Activated CD4-positive, alpha-beta T cell treated with anti-CD3 and anti-CD28 coated beads, Interleukin-2, Interleukin-6, amounts not matched to agents 100 ng/mL and 50 ng/mL, durations not matched to agents 16 hours and 8 hours (primary cell): ENCODE results near the gene DNMT3L.
A peak's percentile ranks its signal among the peaks of the same experiment; 100 is the strongest.

Experiments
- DNase-seq: peaks from one replicate; pipeline ENCODE4 v3.0.0-alpha.2; 2020

Gene DNMT3L

DNA sequence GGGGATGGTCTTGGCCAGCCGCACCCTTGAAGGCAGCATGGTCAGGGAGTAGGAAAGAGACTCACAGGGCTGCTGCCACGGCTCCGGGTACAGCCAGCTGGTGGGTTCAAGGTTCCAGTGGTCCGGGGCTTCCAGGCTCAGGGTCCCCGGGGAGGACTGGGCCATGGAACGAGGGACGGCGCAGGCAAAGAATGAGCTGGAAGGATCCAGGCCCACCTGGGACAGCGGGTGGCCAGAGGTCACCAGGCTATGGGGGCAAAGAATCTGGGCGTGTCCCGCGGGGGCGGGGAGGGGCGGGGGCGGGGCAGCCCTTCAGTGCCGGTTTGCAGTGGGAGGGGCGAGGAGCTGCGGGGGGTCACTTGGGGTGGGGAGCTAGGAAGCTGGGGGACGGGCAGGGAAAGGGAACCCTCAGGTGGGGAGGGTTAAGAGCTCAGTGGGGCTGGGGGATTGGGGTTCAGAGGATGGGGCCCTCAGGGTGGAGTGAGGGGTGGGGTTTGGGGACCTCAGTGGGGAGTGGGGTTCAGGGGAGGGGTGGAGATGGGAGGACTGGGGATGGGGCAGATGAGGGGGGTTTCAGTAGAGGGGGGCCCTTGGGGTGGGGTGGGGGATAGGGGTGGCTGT is at the start of gene DNMT3L:
Gene DNMT3L, minus strand, starts transcription at position 223 of the 621 bp plus-strand sequence. CDS start 638 bp downstream, outside the sequence.
- DNase-seq, result no peak

DNA sequence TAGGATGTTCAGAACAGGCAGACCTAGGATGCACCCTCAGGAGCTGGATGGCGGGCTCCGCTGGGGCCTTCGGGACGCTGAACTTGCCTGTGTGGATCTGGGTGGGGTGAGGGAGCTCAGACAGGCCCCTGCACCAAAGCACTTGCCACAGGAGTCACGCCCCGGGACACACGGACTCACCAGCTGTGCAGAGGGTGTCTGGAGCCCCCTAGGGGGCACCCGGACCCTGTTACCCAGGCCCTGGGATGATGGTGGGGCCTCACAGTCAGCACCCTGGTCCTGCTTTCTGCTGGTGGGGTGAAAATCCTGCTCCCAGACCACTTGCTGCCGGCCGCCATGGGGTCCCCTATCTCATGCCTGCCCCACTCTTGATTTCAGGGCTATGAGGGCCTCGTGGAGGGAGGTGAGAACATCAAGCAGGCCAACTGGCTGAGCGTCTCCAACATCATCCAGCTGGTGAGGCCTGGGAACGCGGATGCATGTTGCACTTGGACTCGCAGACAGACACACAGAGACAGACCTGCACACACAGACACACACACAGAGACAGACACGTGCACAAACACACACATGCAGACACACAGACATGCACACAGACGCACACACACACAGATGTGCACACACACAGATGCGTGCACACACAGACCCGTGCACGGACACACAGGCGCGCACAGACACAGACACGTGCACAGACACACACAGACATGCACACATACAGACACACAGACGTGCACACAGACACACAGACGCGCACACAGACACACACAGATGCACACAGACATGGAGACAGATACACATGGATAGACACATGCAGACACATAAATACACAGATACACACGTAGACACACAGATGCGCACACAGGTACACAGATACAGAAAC is 49.2 kb upstream of the DNMT3L start:
- no peak for DNase-seq

DNA sequence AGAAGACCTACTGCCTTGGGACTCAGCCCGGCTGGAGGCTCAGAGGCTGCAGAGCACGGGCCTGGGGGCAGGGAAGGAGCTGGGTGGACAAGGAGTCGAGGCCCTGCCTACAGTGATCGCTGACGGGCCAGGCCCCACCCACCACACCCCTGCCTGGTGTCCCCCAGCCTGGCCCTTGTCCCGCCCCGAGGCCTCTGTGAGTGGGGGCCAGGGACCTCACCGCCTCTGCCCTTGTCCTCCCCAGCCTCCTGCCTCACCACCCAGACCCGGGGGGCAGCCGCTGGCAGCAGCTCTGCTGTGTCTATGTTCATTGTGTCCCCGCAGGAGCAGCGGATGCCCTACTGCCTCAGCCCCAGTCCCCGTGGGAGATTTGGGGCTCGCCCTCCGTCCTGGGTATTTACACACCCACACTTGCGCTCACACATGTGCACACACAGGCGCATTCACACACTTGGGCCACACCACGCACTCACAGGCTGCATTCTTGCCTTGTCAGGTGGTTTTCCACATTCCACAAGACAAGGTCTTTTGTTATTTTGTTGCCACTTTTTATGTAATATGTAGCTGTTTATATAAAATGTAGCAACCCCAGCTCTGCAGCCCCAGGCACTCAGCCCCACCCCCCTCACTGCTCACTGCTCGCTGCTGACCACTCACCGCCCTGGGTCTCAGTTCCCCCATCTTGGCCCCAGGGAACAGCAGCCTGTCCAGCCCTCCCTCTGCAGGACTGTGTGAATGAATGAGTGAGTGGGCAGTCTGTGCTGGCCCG is 45.4 kb upstream of the DNMT3L start:
- DNase-seq, result no peak

DNA sequence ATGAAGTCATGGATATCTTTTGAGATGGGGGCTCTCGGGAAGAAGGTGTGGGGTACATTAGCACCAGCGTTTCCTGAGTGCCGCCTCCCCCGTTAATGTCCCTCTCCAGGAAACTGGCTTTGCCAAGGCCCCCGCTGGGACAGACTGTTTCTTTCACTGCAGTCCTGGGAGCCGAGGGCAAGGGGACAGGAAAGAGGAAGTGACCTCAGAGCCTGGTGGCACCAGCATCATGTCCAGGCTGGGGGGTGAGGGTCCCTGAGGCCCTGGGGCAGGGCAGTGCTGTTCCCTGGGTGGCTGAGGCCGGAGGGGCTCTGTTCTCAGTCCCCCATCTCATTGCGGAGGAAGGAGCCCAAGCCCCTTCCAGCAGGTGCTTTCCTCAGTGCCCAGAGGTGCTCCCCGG is 44.0 kb upstream of the DNMT3L start:
- no peak for DNase-seq

DNA sequence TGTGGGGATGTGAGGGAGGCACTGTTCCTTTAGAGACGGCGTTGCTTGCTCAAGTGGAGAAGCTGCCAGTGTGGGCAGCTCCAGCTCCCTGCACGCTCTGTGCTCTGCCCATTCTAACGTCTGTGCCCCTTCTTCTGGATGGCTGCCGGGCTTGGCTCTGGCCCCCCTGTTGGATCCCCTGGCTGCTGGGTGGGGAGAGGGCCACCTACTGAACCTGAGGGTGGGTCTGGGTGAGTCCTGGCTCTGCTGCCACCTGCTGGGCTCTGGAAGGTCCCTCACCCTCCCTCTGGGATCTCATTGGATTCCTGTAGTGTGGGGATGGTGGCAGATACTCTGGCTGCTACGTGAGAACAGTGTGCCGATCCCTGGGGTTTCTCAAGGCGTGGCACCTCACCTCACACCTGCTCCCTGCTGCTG is 43.2 kb upstream of the DNMT3L start:
- DNase-seq, result peak; percentile 51

DNA sequence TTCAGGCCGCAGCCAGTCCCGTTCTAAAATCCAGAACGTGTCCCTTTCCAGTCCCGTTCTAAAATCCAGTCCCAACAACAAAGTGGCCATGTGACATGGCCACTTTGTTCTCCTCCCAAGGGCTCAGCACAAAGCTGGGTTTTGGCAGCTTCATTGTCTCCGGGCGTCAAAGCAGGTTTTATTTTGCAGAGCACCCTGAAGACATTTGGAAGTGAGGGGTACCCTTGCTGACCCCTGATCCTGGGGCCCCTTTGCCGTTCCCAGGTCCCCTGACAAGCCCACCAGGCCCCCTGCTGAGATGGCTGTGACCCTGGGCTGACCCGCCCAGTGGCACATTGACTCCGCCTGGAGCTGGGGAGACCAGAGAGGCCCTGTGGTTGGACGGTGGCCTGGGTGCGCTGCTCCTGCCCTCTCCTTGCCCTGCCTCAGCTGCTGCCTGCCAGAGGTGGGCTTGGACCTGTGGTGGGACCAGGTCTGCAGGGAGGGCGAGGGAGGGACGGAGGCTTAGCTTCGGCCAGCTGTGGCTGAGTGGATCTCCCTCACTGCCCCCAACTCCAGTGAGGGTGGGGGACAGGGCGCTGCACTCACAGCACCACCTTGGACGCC is 42.4 kb upstream of the DNMT3L start:
- DNase-seq, result no peak

DNA sequence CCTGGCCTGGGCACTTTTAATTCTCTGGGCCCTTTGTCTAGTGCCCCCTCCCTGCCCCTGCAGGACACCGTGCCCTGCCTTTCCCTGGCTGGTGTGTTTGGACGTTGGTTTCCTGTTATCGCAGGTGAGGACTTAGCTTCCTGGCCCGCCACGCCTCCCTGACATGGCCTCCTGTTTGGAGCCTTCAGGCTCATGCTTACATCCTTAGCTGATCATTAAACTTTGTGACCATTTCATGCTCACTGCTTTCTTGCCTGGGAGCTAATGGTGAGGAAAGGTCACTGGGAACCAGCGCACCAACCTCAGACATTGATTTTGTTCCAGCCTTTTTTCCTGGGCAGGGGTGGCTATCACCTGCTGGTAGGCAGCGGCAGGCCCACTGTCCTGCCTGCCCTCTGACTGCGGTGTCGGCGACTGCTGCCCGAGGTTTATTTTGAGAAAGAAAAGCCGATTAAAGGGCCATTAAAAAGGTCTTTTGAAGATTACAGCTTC is 41.8 kb upstream of the DNMT3L start:
- no peak for DNase-seq

DNA sequence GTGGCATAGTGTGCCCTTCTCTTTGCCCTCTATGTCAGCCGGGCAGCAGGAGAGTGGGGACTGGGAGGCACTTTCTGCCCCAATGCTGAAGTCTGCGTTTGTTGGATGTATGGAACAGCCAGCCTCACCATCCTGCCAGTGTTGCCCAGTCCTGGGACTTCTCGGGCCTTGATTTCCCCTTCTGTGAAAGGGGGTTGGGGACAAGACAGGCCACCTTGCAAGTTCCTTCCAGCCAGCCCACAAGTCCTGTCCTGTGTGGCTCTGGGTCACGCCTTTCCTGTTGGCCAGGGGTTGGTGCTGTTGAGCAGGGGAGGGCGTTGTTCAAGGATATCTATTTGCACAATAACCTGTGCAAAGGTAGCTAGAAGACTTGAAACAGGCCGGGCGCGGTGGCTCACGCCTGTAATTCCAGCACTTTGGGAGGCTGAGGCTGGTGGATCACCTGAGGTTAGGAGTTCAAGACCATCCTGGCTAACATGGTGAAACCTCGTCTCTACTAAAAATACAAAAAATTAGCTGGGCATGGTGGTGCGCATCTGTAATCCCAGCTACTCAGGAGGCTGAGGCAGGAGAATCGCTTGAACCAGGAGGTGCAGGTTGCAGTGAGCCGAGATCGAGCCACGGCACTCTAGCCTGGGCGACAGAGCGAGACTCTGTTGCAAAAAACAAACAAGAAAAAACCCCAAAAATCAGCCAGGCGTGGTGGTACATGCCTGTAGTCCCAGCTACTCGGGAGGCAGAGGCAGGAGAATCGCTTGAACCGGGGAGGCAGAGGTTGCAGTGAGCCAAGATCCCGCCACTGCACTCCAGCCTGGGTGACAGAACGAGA is 41.1 kb upstream of the DNMT3L start:
- DNase-seq, result peak; percentile 24

DNA sequence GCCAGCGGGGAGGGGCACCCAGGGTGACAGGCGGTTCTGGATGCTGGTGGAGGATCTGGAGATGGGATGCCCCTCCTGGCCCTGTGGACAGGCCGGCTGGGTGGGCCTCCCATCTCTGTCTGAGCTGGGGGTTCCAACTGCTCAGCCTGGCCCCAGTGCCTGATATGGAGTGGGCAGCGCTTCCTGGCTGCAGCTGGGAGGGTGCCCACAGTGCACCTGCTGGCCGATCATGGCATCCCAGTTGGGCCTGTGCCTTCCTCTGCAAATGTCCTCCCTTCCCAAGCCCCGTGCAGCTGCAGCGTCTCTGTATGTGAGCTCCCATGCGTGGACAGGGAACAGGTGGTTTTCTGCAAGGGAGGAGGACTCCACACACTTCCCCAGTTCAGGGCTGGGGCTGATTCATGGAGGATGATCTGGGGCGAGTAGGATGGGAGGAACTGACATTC is 40.3 kb upstream of the DNMT3L start:
- DNase-seq, result no peak

DNA sequence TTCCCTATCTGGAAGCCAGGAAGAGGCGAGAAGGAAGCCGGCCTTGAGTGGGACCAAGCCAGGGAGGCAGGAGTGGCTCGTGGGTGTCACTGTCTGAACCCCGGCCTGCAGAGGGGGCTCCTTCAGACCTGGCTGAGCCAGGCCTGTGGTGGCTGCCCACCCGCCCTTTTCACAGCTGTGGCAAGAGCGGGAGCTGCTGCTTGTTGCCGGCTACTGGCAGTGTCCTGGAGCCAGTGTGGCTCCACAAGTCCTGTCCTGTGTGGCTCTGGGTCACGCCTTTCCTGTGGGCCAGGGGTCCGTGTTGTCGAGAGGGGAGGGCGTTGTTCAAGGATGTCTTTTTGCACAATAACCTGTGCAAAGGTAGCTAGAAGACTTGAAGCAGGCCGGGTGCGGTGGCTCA is 39.4 kb upstream of the DNMT3L start:
- DNase-seq, result no peak

DNA sequence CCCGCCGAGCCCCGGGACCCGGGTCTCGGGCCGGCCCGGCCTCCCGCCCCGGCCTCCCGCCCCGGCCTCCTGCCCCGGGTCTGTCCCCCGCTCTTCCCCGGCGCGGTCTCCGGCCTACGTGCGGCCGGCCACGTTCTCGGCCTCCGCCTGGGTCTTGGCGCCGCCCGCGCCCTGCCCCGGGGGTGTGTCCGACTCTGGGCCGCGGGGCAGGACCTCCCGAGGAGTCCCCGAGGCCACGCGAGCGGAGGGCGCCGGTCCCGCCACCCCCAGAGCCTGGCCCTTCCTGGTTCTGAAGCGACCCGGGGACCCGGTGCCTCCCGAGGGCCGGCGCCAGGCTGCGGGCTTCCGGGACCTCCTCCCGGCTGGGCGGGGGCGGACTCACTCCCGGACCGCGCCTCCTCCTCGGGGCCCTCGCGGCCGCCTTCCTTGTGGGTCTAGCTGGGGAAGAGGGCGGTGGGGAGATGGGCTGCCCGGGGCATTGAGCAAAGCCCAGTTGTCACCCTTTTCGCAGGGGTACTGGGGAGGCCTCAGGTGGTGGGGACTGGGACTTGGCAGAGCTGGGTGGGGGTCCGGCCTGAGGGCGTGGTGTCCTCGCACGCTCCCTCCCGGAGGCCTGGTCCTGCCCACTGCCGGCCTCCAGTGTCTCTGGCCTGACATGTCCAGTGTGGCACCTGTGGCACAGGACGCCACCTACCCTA is 38.7 kb upstream of the DNMT3L start:
- peak; percentile 74 for DNase-seq

DNA sequence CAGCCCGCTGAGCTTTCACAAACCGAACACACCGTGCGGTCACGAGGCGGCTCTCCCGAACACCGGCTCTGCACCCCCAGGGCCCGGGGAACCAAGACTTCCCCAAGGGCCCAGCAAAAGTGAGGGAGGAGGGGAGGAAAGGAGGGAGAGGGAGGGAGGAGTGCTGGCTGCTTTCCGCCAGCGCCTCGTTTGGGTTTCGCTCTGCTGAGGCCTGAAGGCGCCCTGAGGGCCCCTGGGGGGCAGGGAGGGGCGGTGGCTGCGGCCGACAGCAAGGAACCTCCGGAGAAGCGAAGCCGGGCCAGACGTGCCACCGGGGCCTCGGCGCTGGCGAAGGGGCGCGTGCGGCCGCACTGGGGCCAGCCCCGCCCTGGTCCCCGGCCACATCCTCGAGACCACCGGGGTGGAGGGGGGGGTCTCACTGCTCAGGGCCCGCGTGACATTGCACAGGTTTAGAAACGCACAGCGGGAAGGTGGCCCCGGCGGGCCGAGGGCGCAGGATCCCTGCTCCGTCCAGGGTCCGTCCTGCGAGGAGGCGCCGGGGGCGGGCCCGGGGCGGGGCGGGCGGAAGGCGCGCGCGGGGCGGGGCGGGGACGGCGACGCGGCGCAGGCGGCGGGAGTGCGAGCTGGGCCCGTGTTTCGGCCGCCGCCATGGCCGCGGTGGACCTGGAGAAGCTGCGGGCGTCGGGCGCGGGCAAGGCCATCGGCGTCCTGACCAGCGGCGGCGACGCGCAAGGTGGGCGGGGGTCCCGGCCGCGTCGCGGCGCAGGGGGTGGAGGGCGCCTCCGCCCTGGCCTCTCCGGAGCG is 38.0 kb upstream of the DNMT3L start, which contains the start of gene PFKL:
Gene PFKL, plus strand, starts transcription at position 596 of the 804 bp plus-strand sequence. Its CDS starts 53 bp downstream, at position 649.
- DNase-seq, result peak; percentile 78

DNA sequence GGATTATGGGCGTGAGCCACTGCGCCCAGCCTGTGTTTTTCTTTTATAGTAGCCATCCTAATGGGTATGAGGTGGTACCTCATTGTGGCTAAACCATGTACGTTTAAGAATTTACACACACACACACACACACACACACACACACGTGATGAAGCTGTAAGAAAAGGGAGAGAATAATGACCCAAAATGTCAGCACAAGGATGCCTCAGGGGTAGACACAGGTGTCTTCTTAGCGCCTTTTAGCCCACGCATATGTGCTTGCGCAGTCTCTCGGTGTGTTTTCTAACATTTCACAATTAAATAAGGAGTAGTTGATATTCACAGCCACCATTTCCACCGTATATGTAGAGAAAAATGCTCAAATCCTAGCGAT is 37.4 kb upstream of the DNMT3L start:
- peak; percentile 14 for DNase-seq

DNA sequence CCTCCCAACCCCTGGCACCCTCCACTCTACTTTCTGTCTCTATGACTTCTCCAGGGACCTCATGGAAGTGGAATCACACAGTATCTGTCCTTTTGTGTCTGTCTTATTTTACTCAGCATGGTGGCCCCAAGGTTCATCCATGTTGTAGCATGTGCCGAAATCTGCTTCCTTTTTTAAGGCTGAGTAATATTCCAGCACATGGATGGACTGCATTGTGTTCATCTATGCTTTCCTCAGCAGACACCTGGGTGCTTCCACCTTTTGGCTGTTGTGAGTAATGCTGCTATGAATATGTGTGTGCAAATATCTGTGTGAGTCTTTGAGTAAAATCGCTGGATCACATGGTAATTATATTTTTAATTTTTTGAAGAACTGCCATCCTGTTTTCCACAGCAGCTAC is 36.6 kb upstream of the DNMT3L start:
- peak; percentile 26 for DNase-seq

DNA sequence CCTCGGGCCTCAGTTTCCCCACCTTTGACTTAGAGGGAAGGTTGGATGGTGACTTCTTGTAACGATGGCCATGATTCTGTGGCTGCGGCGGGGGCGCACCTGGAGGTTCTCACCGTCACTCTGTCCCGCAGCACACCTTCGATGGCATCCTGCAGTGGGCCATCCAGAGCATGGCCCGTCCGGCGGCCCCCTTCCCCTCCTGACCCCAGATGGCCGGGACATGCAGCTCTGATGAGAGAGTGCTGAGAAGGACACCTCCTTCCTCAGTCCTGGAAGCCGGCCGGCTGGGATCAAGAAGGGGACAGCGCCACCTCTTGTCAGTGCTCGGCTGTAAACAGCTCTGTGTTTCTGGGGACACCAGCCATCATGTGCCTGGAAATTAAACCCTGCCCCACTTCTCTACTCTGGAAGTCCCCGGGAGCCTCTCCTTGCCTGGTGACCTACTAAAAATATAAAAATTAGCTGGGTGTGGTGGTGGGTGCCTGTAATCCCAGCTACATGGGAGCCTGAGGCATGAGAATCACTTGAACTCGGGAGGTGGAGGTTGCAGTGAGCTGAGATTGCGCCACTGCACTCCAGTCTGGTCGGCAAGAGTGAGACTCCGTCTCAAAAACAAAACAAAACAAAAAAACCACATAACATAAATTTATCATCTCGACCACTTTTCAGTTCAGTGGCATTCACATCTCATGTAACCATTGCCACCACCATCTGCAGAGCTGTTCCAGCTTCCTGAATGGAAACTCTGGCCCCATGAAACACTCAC is 36.0 kb upstream of the DNMT3L start:
- peak; percentile 82 for DNase-seq

DNA sequence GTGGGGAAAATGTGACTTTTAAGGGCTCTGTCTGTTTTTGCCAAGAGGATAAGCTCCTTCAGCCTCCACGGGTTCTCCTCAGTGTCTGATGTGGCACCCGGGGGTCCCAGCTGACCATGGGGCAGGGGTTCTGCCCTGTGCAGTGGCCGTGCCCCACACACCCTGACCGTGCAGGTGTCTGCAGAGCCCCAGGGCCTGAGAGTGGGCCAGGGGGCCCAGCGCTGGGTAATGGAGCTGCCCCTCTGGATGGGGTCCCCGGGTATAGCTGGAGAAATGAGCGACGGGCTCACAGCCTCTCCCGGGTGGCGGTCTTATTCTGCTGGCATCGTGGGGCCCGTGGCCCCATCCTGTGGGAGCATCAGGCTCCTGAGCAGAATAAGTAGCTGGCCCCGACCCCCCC is 35.2 kb upstream of the DNMT3L start:
- DNase-seq, result no peak

DNA sequence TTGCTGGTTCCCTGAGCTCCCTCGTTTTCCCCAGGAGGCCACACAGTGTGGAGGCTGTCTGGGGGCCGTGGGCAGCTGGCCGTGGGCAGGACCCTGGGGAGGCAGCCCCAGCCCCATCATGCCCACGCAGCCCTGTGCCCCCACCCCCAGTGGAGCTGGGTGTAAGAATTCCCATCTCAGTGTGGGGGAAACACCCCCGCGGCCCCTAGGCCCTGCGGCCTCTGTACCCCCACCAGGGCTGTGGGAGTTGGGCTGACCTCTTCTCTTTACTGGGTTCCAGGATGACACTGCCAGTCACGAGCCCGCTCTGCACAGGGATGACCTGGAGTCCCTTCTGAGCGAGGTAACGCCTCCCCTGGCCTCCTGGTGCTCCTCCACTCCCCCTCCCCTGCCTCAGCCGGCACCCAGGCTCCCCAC is 34.4 kb upstream of the DNMT3L start:
- no peak for DNase-seq

DNA sequence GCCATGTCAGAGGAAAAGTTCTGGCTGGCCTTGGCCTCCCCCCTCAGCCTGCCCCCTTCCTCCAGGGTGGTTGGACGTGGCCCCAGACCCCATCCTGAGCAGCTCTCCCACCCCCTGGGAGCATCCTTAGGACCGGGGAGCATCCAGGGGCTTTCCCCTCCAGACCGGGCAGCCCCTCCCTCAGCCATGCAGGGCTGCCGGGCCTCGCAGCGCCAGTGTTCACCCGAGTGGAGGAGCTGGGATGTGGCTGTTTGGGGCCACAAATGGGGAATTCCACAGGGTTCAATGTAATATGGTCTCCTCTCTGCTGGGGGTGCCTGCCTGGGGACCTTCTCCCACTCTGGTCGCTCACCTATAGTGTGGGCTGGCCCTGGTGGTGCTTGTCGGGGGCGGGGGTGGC is 33.9 kb upstream of the DNMT3L start:
- no peak for DNase-seq

DNA sequence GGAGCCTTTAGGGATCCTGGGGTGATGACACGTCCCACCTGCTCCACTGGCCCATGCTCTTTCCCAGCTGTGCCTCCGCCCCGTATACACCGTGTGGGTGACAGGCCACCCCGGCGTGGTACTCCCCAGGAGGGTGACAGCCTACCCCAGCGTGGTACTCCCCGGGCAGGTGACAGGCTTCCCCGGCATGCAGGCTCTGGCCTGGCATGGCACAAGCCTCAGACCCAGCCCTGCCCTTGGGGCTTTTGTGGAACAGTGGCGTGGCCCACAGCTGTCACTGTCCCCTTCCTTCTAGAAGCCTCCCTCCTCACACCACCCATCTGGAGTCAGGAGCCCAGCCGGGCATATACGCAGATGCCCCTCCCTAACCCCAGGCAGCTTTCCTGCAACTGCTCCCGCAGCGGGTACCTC is 33.5 kb upstream of the DNMT3L start:
- DNase-seq, result no peak
